GM12878 (cell line): ENCODE data around the gene TIMD4. TPM values are rescaled to one million over a fixed set of nuclear protein-coding genes. Genes with fewer than 3 reads are reported as not detected.

Experiments
- ATAC-seq: fragments of 200-7000 bp; cut with Tn5 transposase; 3 replicates; pipeline ENCODE4 v1.9.1; 2020; ENCODE audit warnings: mild to moderate bottlenecking, moderate library complexity
- BruUV-seq: library from RNA; stranded (reverse); fragments of 400-500 nt; replicated peaks from 2 replicates; lab custom pipeline; 2021; lab: Mats Ljungman, UMichigan
- CTCF ChIA-PET: fragments of 300-600 bp; sonication (Branson Sonifier 250); formaldehyde crosslinking; extraction: SDS; loops from one replicate; lab custom pipeline; 2021; ENCODE audit warnings: inconsistent platforms; lab: Yijun Ruan, JAX
- POLR2A ChIA-PET: fragments of 350-600 bp; formaldehyde crosslinking; extraction: SDS; loops from one replicate; lab custom pipeline; 2021; ENCODE audit warnings: inconsistent platforms; lab: Charles Lee
- RAD21 ChIA-PET: fragments of 300-600 bp; sonication (Branson Sonifier 250); formaldehyde crosslinking; loops from one replicate; lab custom pipeline; 2023; ENCODE audit warnings: antibody characterized with exemption; ENCODE audit not compliant: unreplicated experiment; lab: Charles Lee
- SMC1A ChIA-PET: fragments of 300-600 bp; sonication (Branson Sonifier 250); formaldehyde crosslinking; loops from one replicate; lab custom pipeline; 2023; ENCODE audit not compliant: unreplicated experiment, uncharacterized antibody; lab: Charles Lee
- DNase-seq: peaks from one replicate; pipeline ENCODE4 v3.0.0-alpha.2; 2011; ENCODE audit warnings: low read depth, low spot score
- FAIRE-seq: peaks from 3 replicates; lab custom pipeline; 2011; peaks lifted over from hg19 to GRCh38; lab: Jason Lieb, UNC
- H2AFZ ChIP-seq: 2 replicates; pipeline ENCODE4 v1.6.0; 2011; ENCODE audit warnings: low read depth, low read length, control low read depth; ENCODE audit not compliant: control insufficient read depth
- H3K27ac ChIP-seq: 2 replicates; pipeline ENCODE4 v1.5.1; 2011; ENCODE audit warnings: control low read depth; ENCODE audit not compliant: control insufficient read depth, insufficient read depth
- H3K27me3 ChIP-seq, 2 experiments: replicated peaks in 1 of 2; 2 replicates each; pipeline versions ENCODE4 v1.6.0 to v1.6.1; 2011; ENCODE audit warnings: low read length in 1 of 2; ENCODE audit not compliant: control insufficient read depth in 2 of 2, insufficient read depth in 2 of 2
- H3K36me3 ChIP-seq, 2 experiments: 2 replicates each; pipeline ENCODE4 v1.5.1; 2011; ENCODE audit warnings: low read length in 1 of 2; ENCODE audit not compliant: control insufficient read depth in 2 of 2, insufficient read depth in 2 of 2
- H3K4me1 ChIP-seq: 2 replicates; pipeline ENCODE4 v1.6.1; 2011; ENCODE audit warnings: mild to moderate bottlenecking, low read length, moderate library complexity, mixed read lengths; ENCODE audit not compliant: control insufficient read depth, insufficient read depth
- H3K4me2 ChIP-seq: 2 replicates; pipeline ENCODE4 v1.6.0; 2011; ENCODE audit warnings: control low read depth; ENCODE audit not compliant: control insufficient read depth, insufficient read depth
- H3K4me3 ChIP-seq: fragments of 200-600 bp; sonication (generic); 2 replicates; pipeline ENCODE4 v1.5.1; 2016
- H3K79me2 ChIP-seq: 2 replicates; pipeline ENCODE4 v1.6.0; 2011; ENCODE audit warnings: low read length; ENCODE audit not compliant: control insufficient read depth, insufficient read depth
- H3K9ac ChIP-seq: 2 replicates; pipeline ENCODE4 v1.8.0; 2011; ENCODE audit warnings: low read length, control low read depth, mixed read lengths; ENCODE audit not compliant: control insufficient read depth, insufficient read depth
- H3K9me3 ChIP-seq: replicated peaks from 3 replicates; pipeline ENCODE4 v1.5.1; 2011; ENCODE audit warnings: mild to moderate bottlenecking, low read length; ENCODE audit not compliant: control insufficient read depth, insufficient read depth
- H4K20me1 ChIP-seq: 2 replicates; pipeline ENCODE4 v1.6.0; 2011; ENCODE audit not compliant: control insufficient read depth, insufficient read depth
- JUNB ChIP-seq: IDR thresholded peaks from 2 replicates; pipeline ENCODE4 v1.6.1; 2016; ENCODE audit warnings: antibody characterized with exemption, mild to moderate bottlenecking
- KLF5 ChIP-seq: fragments of 450-650 bp; IDR thresholded peaks from 2 replicates; pipeline ENCODE4 v1.6.1; 2014; ENCODE audit warnings: mild to moderate bottlenecking; ENCODE audit not compliant: partially characterized antibody
- NBN ChIP-seq: fragments of 450-650 bp; IDR thresholded peaks from 2 replicates; pipeline ENCODE4 v1.6.1; 2016
- PAX5 ChIP-seq: IDR thresholded peaks from 2 replicates; pipeline ENCODE4 v1.6.1; 2011; ENCODE audit warnings: low read depth, low read length, borderline replicate concordance
- POLR2AphosphoS2 ChIP-seq: IDR thresholded peaks from 2 replicates; pipeline ENCODE4 v1.6.1; 2011; ENCODE audit warnings: low read depth, mild to moderate bottlenecking, low read length, improper control_type of control experiment, moderate library complexity
- RAD51 ChIP-seq: fragments of 450-650 bp; IDR thresholded peaks from 2 replicates; pipeline ENCODE4 v1.6.1; 2016; ENCODE audit warnings: moderate library complexity, mild to moderate bottlenecking, inconsistent platforms
- RCOR1 ChIP-seq: conservative IDR thresholded peaks from 2 replicates; pipeline ENCODE4 v1.6.1; 2012; ENCODE audit warnings: low read depth, low read length, improper control_type of control experiment
- ZNF274 ChIP-seq: IDR thresholded peaks from one replicate; pipeline ENCODE4 v1.8.0; 2011; ENCODE audit not compliant: insufficient read length, insufficient read depth
- WGBS: methylation state at CpG from one replicate; pipeline ENCODE4 v1.1.6; 2016; ENCODE audit warnings: low lambda C conversion rate; ENCODE audit not compliant: insufficient replicate concordance, insufficient coverage; ENCODE audit errors: missing lambda C conversion rate; 5-methylcytosine and 5-hydroxymethylcytosine counted together
- in situ Hi-C: fragments of 300-500 bp; cut with MboI; formaldehyde crosslinking; loops from 9 replicates; pipeline ENCODE4 v1.14.3; 2018; ENCODE audit warnings: mixed read lengths
- intact Hi-C: fragments of 100-400 bp; cut with micrococcal nuclease; formaldehyde crosslinking; loops from one replicate; pipeline ENCODE4 v1.14.2; 2022; ENCODE audit not compliant: unreplicated experiment
- polyA plus RNA-seq, 11 experiments: library from polyadenylated mRNA; depleted of rRNA in 4 of 11; unstranded in 6 of 11; stranded (reverse) in 5 of 11; fragments of >200 nt; fragmentation: Nextera tagmentation in 4 of 11; fragmentation: Illumina TruSeq in 1 of 11; extraction: Ambion mirVana in 4 of 11; extraction: Trizol in 1 of 11; gene quantifications; 1 replicate in 1 of 11; 2 replicates in 10 of 11; pipeline versions ENCODE4 v1.2.1 to v1.2.3, GENCODE V29; 2011 to 2016; ENCODE audit warnings: inconsistent platforms in 2 of 11, missing spikeins in 2 of 11, low read depth in 1 of 11
- total RNA-seq, 4 experiments: library from RNA; depleted of rRNA in 3 of 4; stranded (reverse); fragments of >200 nt in 3 of 4; fragmentation: Illumina TruSeq in 1 of 4; extraction: Trizol in 1 of 4; gene quantifications; 2 replicates each; pipeline versions ENCODE4 v1.2.1 to v1.2.3, GENCODE V29; 2013 to 2021
- TF ChIP-seq, protein P1 (sequence below): fragments of 450-650 bp; IDR thresholded peaks from 2 replicates; pipeline ENCODE4 v1.6.1; 2017; ENCODE audit warnings: mild to moderate bottlenecking, low read depth, inconsistent platforms; ENCODE audit not compliant: poor library complexity, severe bottlenecking
- TF ChIP-seq, protein P2 (sequence below): IDR thresholded peaks from 2 replicates; pipeline ENCODE4 v1.6.1; 2012; ENCODE audit warnings: improper control_type of control experiment, low read depth, low read length; ENCODE audit not compliant: insufficient replicate concordance
- TF ChIP-seq, protein P3 (sequence below): fragments of 150-350 bp; IDR thresholded peaks from 2 replicates; pipeline ENCODE4 v1.6.1; 2014; ENCODE audit warnings: mild to moderate bottlenecking, low read depth, low read length

Gene TIMD4
- total and polyA plus RNA-seq, 10 of the 15 experiments (the other 5 are each of a cell fraction or from before 2014, with no cell fraction given), result 1.3 to 15.4 (median 5.3) TPM

DNA sequence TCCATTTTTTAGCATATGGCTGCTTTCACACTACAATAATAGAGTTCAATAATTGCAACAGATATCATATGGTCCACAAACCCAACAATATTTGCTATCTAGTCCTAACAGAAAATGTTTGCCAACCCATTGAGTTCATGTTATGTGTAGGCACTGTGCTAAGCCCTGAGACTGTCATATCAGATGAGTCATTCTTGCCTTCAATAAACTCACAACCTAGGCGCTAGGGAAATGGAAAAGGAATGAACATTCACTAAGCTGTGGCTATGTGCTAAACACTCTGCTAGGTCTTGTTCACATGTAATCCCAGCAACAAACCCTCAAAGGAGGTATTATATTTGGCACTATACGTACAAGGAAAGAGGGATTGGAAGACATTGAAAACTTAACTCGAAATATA, 8.4 kb upstream of the TIMD4 start:
- Histone ChIP-seq H3K27me3 (no peaks in the 10 kb centered on the region), H2AFZ (no peak overlapping the region), H3K4me1 (no peaks in the 10 kb centered on the region), H3K27ac (no peak overlapping the region), H3K9me3 (no peaks in the 10 kb centered on the region), H3K36me3 (no peaks in the 10 kb centered on the region), H3K4me2 (no peak overlapping the region)
- ATAC-seq (no peak), DNase-seq (no peak)
- in situ Hi-C loops, result no loop called here
- CTCF ChIA-PET, result interaction anchor here (0.7 to 0.9 kb wide), 2 partner anchors 29 to 161 kb away, joined by 3 read pairs; no protein-coding TSS in a partner anchor
- WGBS, result 33% methylated on average over 3 of the region's 3 CpGs
- POLR2A ChIA-PET, result no interaction called here
- RAD21 ChIA-PET, result no interaction called here
- SMC1A ChIA-PET, result no interaction called here
- no TSS peak for BruUV-seq
- TF ChIP-seq POLR2AphosphoS2 (no peak), JUNB (no peak), NBN (no peak), PAX5 (no peak), RCOR1 (no peak), RAD51 (no peak), ZNF274 (no peak), KLF5 (no peak)
- TF ChIP-seq, protein P1, sequence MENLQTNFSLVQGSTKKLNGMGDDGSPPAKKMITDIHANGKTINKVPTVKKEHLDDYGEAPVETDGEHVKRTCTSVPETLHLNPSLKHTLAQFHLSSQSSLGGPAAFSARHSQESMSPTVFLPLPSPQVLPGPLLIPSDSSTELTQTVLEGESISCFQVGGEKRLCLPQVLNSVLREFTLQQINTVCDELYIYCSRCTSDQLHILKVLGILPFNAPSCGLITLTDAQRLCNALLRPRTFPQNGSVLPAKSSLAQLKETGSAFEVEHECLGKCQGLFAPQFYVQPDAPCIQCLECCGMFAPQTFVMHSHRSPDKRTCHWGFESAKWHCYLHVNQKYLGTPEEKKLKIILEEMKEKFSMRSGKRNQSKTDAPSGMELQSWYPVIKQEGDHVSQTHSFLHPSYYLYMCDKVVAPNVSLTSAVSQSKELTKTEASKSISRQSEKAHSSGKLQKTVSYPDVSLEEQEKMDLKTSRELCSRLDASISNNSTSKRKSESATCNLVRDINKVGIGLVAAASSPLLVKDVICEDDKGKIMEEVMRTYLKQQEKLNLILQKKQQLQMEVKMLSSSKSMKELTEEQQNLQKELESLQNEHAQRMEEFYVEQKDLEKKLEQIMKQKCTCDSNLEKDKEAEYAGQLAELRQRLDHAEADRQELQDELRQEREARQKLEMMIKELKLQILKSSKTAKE, result no peak
- TF ChIP-seq, protein P2, sequence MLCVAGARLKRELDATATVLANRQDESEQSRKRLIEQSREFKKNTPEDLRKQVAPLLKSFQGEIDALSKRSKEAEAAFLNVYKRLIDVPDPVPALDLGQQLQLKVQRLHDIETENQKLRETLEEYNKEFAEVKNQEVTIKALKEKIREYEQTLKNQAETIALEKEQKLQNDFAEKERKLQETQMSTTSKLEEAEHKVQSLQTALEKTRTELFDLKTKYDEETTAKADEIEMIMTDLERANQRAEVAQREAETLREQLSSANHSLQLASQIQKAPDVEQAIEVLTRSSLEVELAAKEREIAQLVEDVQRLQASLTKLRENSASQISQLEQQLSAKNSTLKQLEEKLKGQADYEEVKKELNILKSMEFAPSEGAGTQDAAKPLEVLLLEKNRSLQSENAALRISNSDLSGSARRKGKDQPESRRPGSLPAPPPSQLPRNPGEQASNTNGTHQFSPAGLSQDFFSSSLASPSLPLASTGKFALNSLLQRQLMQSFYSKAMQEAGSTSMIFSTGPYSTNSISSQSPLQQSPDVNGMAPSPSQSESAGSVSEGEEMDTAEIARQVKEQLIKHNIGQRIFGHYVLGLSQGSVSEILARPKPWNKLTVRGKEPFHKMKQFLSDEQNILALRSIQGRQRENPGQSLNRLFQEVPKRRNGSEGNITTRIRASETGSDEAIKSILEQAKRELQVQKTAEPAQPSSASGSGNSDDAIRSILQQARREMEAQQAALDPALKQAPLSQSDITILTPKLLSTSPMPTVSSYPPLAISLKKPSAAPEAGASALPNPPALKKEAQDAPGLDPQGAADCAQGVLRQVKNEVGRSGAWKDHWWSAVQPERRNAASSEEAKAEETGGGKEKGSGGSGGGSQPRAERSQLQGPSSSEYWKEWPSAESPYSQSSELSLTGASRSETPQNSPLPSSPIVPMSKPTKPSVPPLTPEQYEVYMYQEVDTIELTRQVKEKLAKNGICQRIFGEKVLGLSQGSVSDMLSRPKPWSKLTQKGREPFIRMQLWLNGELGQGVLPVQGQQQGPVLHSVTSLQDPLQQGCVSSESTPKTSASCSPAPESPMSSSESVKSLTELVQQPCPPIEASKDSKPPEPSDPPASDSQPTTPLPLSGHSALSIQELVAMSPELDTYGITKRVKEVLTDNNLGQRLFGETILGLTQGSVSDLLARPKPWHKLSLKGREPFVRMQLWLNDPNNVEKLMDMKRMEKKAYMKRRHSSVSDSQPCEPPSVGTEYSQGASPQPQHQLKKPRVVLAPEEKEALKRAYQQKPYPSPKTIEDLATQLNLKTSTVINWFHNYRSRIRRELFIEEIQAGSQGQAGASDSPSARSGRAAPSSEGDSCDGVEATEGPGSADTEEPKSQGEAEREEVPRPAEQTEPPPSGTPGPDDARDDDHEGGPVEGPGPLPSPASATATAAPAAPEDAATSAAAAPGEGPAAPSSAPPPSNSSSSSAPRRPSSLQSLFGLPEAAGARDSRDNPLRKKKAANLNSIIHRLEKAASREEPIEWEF, result no peak
- TF ChIP-seq, protein P3, sequence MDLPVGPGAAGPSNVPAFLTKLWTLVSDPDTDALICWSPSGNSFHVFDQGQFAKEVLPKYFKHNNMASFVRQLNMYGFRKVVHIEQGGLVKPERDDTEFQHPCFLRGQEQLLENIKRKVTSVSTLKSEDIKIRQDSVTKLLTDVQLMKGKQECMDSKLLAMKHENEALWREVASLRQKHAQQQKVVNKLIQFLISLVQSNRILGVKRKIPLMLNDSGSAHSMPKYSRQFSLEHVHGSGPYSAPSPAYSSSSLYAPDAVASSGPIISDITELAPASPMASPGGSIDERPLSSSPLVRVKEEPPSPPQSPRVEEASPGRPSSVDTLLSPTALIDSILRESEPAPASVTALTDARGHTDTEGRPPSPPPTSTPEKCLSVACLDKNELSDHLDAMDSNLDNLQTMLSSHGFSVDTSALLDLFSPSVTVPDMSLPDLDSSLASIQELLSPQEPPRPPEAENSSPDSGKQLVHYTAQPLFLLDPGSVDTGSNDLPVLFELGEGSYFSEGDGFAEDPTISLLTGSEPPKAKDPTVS, result no peak
- TF ChIP-seq, all 136 proteins: peak for 0
- Histone ChIP-seq H4K20me1 (no peaks in the 10 kb centered on the region), H3K9ac (no peak overlapping the region), H3K4me3 (no peak overlapping the region), H3K79me2 (no peaks in the 10 kb centered on the region)
- FAIRE-seq, result no peak
- intact Hi-C loops, result no loop called here
